ENCODE data around the gene ELFN1. TPM values are rescaled to one million over a fixed set of nuclear protein-coding genes. Genes with fewer than 3 reads are reported as not detected.

Gene ELFN1
- total and polyA plus RNA-seq, 8 donors, result 0.19 to 4.3 (median 0.53) TPM; not detected in 1

- TF ChIP-seq EP300 (IDR thresholded peaks at IDR 0.05), result no peak
- Histone ChIP-seq H3K4me1 (no peaks in the 10 kb centered on the region), H3K4me3 (no peak overlapping the region), H3K27ac (no peak overlapping the region), H3K27me3 (peaks cover 0 to 14% (median 0%) of the 10 kb centered on the region in 3 donors), H3K9me3 (peaks cover 0 to 13% (median 4%) of the 10 kb centered on the region in 4 donors), H3K36me3 (no peaks in the 10 kb centered on the region)
- peak in 1 of 2 donors; percentile 23 for DNase-seq
- 93 to 97% (median 95%) methylated on average over 53 to 54 of the region's 54 CpGs for WGBS, 5 donors
- intact Hi-C loops (cut with DNase I; ENCODE audit: low total_unique reads), result no loop called here
Measured at GRCh38 chr7:1769286-1770200, 99.5 kb downstream of the ELFN1 start.

- WGBS, 5 donors, result 83 to 92% (median 89%) methylated on average over 6 of the region's 6 CpGs
- H3K36me3 ChIP-seq, result no peaks in the 10 kb centered on the region
- peaks cover 0 to 14% (median 0%) of the 10 kb centered on the region in 3 donors for H3K27me3 ChIP-seq
- intact Hi-C loops (cut with DNase I; ENCODE audit: low total_unique reads), result no loop called here
- H3K4me3 ChIP-seq, result no peak overlapping the region
- H3K4me1 ChIP-seq, result no peaks in the 10 kb centered on the region
- TF ChIP-seq CTCF (IDR thresholded peaks at IDR 0.05) (no peak), POLR2AphosphoS5 (IDR thresholded peaks at IDR 0.05) (no peak), POLR2A (IDR thresholded peaks at IDR 0.05) (no peak)
- H3K27ac ChIP-seq, result no peak overlapping the region
- peaks cover 0 to 11% (median 3%) of the 10 kb centered on the region in 4 donors for H3K9me3 ChIP-seq
- peak in 1 of 2 donors; percentile 1 for DNase-seq
Measured at GRCh38 chr7:1770331-1770730, 100.3 kb downstream of the ELFN1 start.

GRCh38 chr7:1775389-1775788, 105.3 kb downstream of the ELFN1 start:
- peaks cover 0 to 28% (median 17%) of the 10 kb centered on the region in 4 donors for H3K9me3 ChIP-seq
- H3K36me3 ChIP-seq, result no peaks in the 10 kb centered on the region
- no peak overlapping the region for H3K27ac ChIP-seq
- TF ChIP-seq CTCF (IDR thresholded peaks at IDR 0.05), result no peak
- TF ChIP-seq POLR2AphosphoS5 (IDR thresholded peaks at IDR 0.05), result no peak
- no peak for TF ChIP-seq POLR2A (IDR thresholded peaks at IDR 0.05)
- TF ChIP-seq EP300 (IDR thresholded peaks at IDR 0.05), result no peak
- WGBS, 5 donors, result 55 to 67% (median 62%) methylated on average over 4 of the region's 4 CpGs
- no peaks in the 10 kb centered on the region for H3K27me3 ChIP-seq
- intact Hi-C loops (cut with DNase I; ENCODE audit: low total_unique reads), result no loop called here
- H3K4me3 ChIP-seq, result no peak overlapping the region
- H3K4me1 ChIP-seq, result no peaks in the 10 kb centered on the region
- DNase-seq, result no peak

- intact Hi-C loops (cut with DNase I; ENCODE audit: low total_unique reads), result no loop called here
Measured at GRCh38 chr7:1777122-1777521, 107.0 kb downstream of the ELFN1 start.

More at GRCh38 chr7:1777122-1777521, 107.0 kb downstream of the ELFN1 start:
- DNase-seq, result peak in 1 of 2 donors; percentile 9
- H3K4me1 ChIP-seq, result no peaks in the 10 kb centered on the region
- no peak for TF ChIP-seq POLR2AphosphoS5 (IDR thresholded peaks at IDR 0.05)
- TF ChIP-seq EP300 (IDR thresholded peaks at IDR 0.05), result no peak
- TF ChIP-seq POLR2A (IDR thresholded peaks at IDR 0.05), result no peak
- no peak for TF ChIP-seq CTCF (IDR thresholded peaks at IDR 0.05)
- H3K27ac ChIP-seq, result no peak overlapping the region
- H3K9me3 ChIP-seq, result peaks cover 0 to 28% (median 17%) of the 10 kb centered on the region in 4 donors
- no peaks in the 10 kb centered on the region for H3K36me3 ChIP-seq
- no peak overlapping the region for H3K4me3 ChIP-seq
- H3K27me3 ChIP-seq, result no peaks in the 10 kb centered on the region
- WGBS, 5 donors, result 76 to 86% (median 79%) methylated on average over 6 of the region's 6 CpGs
